Spleen (tissue), 7 donors: Measurements from ENCODE around the gene APOA5.

ENCODE experiments used
- CTCF ChIP-seq, 11 experiments: fragments of 200-600 bp in 7 of 11; fragments of 450-650 bp in 4 of 11; sonication (generic) in 4 of 11; IDR thresholded peaks in 8 of 11; conservative IDR thresholded peaks in 3 of 11; 1 replicate in 7 of 11; 2 replicates in 4 of 11; pipeline versions ENCODE4 v1.4.0 to v1.8.0; 2016 to 2021; ENCODE audit warnings: antibody characterized with exemption in 11 of 11, inconsistent platforms in 4 of 11, mild to moderate bottlenecking in 1 of 11
- POLR2AphosphoS5 ChIP-seq, 3 donors: sonication (generic); formaldehyde crosslinking; IDR thresholded peaks; one replicate each; pipeline ENCODE4 v1.5.1; 2017; ENCODE audit warnings: antibody characterized with exemption in 3 of 3
- donor health status: DM: no; HTN: no; CAD: no; lungs with moderate emphysema.
- donor health status: DM: no; HTN: no; CAD: no.
- donor health status: DM: no; HTN: no; CAD: no.

- TF ChIP-seq CTCF (IDR thresholded peaks at IDR 0.05 in 8 of 11, conservative IDR thresholded peaks at IDR 0.05 in 3 of 11): no peak
- TF ChIP-seq POLR2AphosphoS5 (IDR thresholded peaks at IDR 0.05): no peak
Observed at GRCh38 chr11:116793772-116794097, 2.1 kb upstream of the APOA5 start.
